Activated CD4-positive, alpha-beta T cell treated with anti-CD3 and anti-CD28 coated beads, Interleukin-2, amount 50 U/mL, for 48 hours (primary cell): ENCODE data around the gene CLIC5.
"Not testable (repeated sequence)": the region's sequence is repeated elsewhere in the genome, so short reads cannot be mapped to it uniquely, and the experiment has no call there.

ENCODE experiments used
- DNase-seq, 2 experiments: peaks; one replicate each; pipeline ENCODE4 v3.0.0-alpha.2; 2020

CLIC5 gene

GRCh38 chr6:45961125-45961524 lies 54.5 kb downstream of the CLIC5 start:
- DNase-seq, result no peak

- no peak for DNase-seq
Measured at GRCh38 chr6:45959534-45960145, 56.0 kb downstream of the CLIC5 start.

- no peak for DNase-seq
Measured at GRCh38 chr6:45956663-45957062, 59.0 kb downstream of the CLIC5 start.

- DNase-seq, result no peak
Measured at GRCh38 chr6:45956176-45956575, 59.5 kb downstream of the CLIC5 start.

- DNase-seq, result no peak
Measured at GRCh38 chr6:45955597-45955996, 60.1 kb downstream of the CLIC5 start.

- no peak for DNase-seq
Measured at GRCh38 chr6:45952546-45952945, 63.1 kb downstream of the CLIC5 start.

GRCh38 chr6:45952168-45952529 lies 63.5 kb downstream of the CLIC5 start:
- no peak for DNase-seq

GRCh38 chr6:45951321-45952167 lies 64.1 kb downstream of the CLIC5 start:
- no peak for DNase-seq

- DNase-seq, result no peak
Measured at GRCh38 chr6:45949256-45949655, 66.4 kb downstream of the CLIC5 start.

- DNase-seq, result no peak
Measured at GRCh38 chr6:45947807-45948206, 67.9 kb downstream of the CLIC5 start.

- DNase-seq, result no peak
Measured at GRCh38 chr6:45946887-45947286, 68.8 kb downstream of the CLIC5 start.

- no peak for DNase-seq
Measured at GRCh38 chr6:45946352-45946751, 69.3 kb downstream of the CLIC5 start.

GRCh38 chr6:45942953-45943352 lies 72.7 kb downstream of the CLIC5 start:
- no peak for DNase-seq

GRCh38 chr6:45933855-45934254 lies 81.8 kb downstream of the CLIC5 start:
- no peak for DNase-seq

GRCh38 chr6:45931232-45931631 lies 84.4 kb downstream of the CLIC5 start:
- DNase-seq, result no peak

GRCh38 chr6:45930420-45931040 lies 85.1 kb downstream of the CLIC5 start:
- DNase-seq, result peak; percentile 61 to 72

GRCh38 chr6:45929421-45930361 lies 86.0 kb downstream of the CLIC5 start:
- DNase-seq, result no peak

- no peak for DNase-seq
Measured at GRCh38 chr6:45928721-45929305, 86.8 kb downstream of the CLIC5 start.

- DNase-seq, result no peak
Measured at GRCh38 chr6:45927421-45928320, 88.0 kb downstream of the CLIC5 start.

- DNase-seq, result not testable (repeated sequence)
Measured at GRCh38 chr6:45926423-45926822, 89.2 kb downstream of the CLIC5 start.

- DNase-seq, result no peak
Measured at GRCh38 chr6:45924763-45925342, 90.8 kb downstream of the CLIC5 start.
